ENCODE measurements around the gene PNPT1. TPM values are rescaled to one million over a fixed set of nuclear protein-coding genes. Genes with fewer than 3 reads are reported as not detected.

Gene PNPT1
- total and polyA plus RNA-seq, 5 experiments from 2014 or later: 21.3 to 29.5 (median 26.2) TPM

Other genes starting within 250 kb of the PNPT1 start
- 10 to 100 TPM; 39.8 to 40.0 TPM for gene CFAP36, start 174.1 kb downstream of the PNPT1 start, total RNA-seq
- gene CFAP36, start 174.1 kb downstream of the PNPT1 start, polyA plus RNA-seq: 10 to 100 TPM; 26.1 to 35.6 (median 27.8) TPM
- gene PPP4R3B, start 76.2 kb downstream of the PNPT1 start, total RNA-seq: 100 to 1,000 TPM; 117 to 118 TPM
- gene PPP4R3B, start 76.2 kb downstream of the PNPT1 start, polyA plus RNA-seq: 10 to 100 TPM; 59.2 to 75.2 (median 66.3) TPM
- gene EFEMP1, start 229.9 kb upstream of the PNPT1 start, total RNA-seq: not detected
- gene EFEMP1, start 229.9 kb upstream of the PNPT1 start, polyA plus RNA-seq: not detected

Data from naive thymus-derived CD8-positive, alpha-beta T cell (primary cell).